H1 (cell line): ENCODE measurements around the gene CORO6. TPM values are rescaled to one million over a fixed set of nuclear protein-coding genes. Genes with fewer than 3 reads are reported as not detected.
A peak's percentile ranks its signal among the peaks of the same experiment; 100 is the strongest.

Source experiments
- BRCA1 ChIP-seq: IDR thresholded peaks from 2 replicates; pipeline ENCODE4 v1.6.1; 2012; ENCODE audit warnings: low read depth, low read length, improper control_type of control experiment
- EP300 ChIP-seq, 2 experiments: IDR thresholded peaks; 1 replicate in 1 of 2; 2 replicates in 1 of 2; pipeline ENCODE4 v1.6.1; 2011 to 2012; ENCODE audit warnings: low read depth in 2 of 2, low read length in 2 of 2, mild to moderate bottlenecking in 2 of 2, borderline replicate concordance in 1 of 2, inconsistent platforms in 1 of 2, moderate library complexity in 1 of 2
- HDAC6 ChIP-seq: IDR thresholded peaks from one replicate; pipeline ENCODE4 v1.7.1; 2012; ENCODE audit warnings: low read depth, mild to moderate bottlenecking, inconsistent platforms, low read length, moderate library complexity
- NRF1 ChIP-seq: IDR thresholded peaks from 2 replicates; pipeline ENCODE4 v1.6.1; 2011; ENCODE audit warnings: mild to moderate bottlenecking, low read depth, low read length, improper control_type of control experiment
- POU5F1 ChIP-seq: IDR thresholded peaks from 2 replicates; pipeline ENCODE4 v1.6.1; 2011; ENCODE audit warnings: low read depth, mild to moderate bottlenecking, low read length, moderate library complexity
- RFX5 ChIP-seq: IDR thresholded peaks from 2 replicates; pipeline ENCODE4 v1.6.1; 2011; ENCODE audit warnings: low read depth, low read length, improper control_type of control experiment, borderline replicate concordance
- RNF2 ChIP-seq: fragments of 200-900, 300-1000 bp; sonication (generic); IDR thresholded peaks from 2 replicates; pipeline ENCODE4 v1.7.1; 2016; ENCODE audit warnings: borderline replicate concordance, low read depth, mild to moderate bottlenecking, antibody characterized with exemption, low read length; ENCODE audit not compliant: poor library complexity, severe bottlenecking; ENCODE audit errors: missing control alignments
- SP1 ChIP-seq: IDR thresholded peaks from 2 replicates; pipeline ENCODE4 v1.6.1; 2011; ENCODE audit warnings: low read depth, low read length
- polyA plus RNA-seq, 7 experiments: library from polyadenylated mRNA; depleted of rRNA in 3 of 7; stranded (reverse) in 5 of 7; unstranded in 2 of 7; fragments of >200 nt in 5 of 7; fragments of 200-250 nt in 2 of 7; gene quantifications; 1 replicate in 5 of 7; 2 replicates in 1 of 7; 4 replicates in 1 of 7; pipeline versions ENCODE4 v1.2.1 to v1.2.3, GENCODE V29; 2011 to 2013; ENCODE audit warnings: missing spikeins in 2 of 7, mixed read lengths in 2 of 7
- total RNA-seq: library from RNA; stranded (reverse); fragmentation: NEBNext Ultra II Directional; extraction: Animal tissue kit (Norgen Biotek cat#: 25700); gene quantifications from 2 replicates; pipeline ENCODE4 v1.2.1, GENCODE V29; 2021

CORO6 gene
- total and polyA plus RNA-seq, 2 of the 8 experiments (the other 6 are each of a cell fraction or from before 2014, with no cell fraction given): 2.5 to 8.6 TPM

DNA sequence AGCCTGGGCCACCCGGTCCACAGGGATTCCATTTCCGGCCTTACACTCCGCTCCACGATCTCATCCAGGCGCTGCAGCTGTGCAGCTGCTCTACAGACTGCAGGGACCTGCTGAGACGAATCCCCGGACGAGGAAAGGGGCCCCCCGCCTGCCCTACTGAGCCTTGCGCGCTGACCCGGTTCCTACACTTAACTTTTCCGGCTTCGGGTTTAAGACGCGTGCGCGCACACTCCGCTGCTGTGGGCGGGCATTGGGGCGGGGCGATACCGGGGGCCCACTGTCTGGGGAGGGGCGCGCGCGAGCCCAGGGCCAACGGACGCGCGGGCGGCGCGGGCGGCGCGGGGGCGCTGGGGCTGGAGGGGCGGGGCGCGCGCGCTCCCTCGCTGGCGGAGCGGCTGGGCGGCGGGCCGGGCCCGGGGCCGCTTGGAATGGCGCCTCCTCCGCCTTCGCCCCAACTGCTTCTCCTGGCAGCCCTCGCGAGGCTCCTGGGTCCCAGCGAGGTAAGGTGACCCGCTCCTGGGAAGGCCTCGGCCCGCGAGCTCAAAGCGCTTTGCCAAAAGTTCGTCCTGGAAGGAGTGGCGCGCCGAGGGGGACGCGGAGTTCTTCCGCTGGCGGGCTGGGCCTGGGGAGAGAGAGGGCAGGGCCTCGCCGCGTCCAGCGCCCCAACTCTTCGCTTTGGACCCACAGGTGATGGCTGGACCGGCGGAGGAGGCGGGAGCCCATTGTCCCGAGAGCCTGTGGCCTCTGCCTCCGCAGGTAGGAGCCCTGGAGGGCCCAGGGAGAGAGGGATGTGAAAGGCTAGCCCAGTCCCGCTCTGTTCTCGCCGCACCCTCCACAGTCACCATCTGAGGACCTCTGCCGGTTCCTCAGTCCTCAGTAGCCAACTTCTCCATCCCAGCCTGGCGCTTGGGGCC lies 54.1 kb downstream of the CORO6 start, which contains the start of gene TP53I13 (continued):
- TF ChIP-seq POU5F1: no peak
- peak; percentile 1 for TF ChIP-seq RNF2
- TF ChIP-seq SP1: no peak
- no peak for TF ChIP-seq EP300 (IDR thresholded peaks at IDR 0.05; ENCODE audit: borderline replicate concordance in 1 of 2, low read depth in 2 of 2, low read length in 2 of 2)
- TF ChIP-seq RFX5: no peak
- TF ChIP-seq BRCA1: no peak
- TF ChIP-seq HDAC6: no peak
- TF ChIP-seq NRF1: no peak
